HPDE6-E6E7 (cell line): ENCODE data around the gene MT1M.
"Not testable (repeated sequence)": the region's sequence is repeated elsewhere in the genome, so short reads cannot be mapped to it uniquely, and the experiment has no call there.

Experiments
- DNase-seq: peaks from one replicate; pipeline ENCODE4 v3.0.0; 2011; ENCODE audit warnings: missing footprints; ENCODE audit errors: extremely low spot score

MT1M gene

DNA sequence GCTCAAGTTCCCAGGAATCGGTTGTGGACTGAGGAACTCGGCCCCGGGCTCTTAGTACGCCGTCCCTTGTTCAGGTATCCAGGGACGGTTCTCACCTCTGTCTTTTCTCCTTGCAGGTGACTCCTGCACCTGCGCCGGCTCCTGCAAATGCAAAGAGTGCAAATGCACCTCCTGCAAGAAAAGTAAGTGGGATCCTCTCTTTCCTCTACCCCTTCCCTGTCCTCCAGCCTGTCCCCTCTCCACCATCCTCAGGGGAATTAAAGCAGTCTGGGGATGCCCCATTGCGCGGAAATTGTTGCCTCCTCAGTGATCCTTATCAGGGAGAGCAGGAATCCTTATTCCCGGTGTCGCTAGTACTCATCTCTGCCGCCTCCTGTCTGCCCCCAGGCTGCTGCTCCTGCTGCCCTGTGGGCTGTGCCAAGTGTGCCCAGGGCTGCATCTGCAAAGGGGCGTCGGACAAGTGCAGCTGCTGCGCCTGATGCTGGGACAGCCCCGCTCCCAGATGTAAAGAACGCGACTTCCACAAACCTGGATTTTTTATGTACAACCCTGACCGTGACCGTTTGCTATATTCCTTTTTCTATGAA is 23.5 kb upstream of the MT1M start:
- DNase-seq, result no peak

DNA sequence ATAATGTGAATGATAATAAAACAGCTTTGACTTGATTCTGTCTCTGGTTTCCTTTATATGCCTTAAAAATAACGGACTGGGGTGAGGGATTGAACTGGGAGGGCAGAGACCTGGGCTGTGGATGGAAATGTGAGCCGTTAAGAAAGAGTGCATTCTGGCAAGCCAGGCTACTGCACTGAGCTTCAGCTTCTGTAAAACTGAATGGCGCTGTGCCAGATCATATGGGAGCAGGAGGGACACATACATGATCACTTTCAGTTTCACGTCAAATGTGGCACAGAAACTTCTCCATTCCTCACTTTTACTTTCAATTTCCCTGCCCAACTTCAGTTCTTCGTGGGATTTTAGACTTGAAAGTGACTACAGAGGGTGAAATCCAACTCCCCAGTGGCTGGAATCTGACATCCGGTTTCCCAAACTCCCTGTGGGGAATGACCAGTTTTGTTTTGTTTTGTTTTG is 23.0 kb upstream of the MT1M start:
- DNase-seq, result peak; percentile 71

DNA sequence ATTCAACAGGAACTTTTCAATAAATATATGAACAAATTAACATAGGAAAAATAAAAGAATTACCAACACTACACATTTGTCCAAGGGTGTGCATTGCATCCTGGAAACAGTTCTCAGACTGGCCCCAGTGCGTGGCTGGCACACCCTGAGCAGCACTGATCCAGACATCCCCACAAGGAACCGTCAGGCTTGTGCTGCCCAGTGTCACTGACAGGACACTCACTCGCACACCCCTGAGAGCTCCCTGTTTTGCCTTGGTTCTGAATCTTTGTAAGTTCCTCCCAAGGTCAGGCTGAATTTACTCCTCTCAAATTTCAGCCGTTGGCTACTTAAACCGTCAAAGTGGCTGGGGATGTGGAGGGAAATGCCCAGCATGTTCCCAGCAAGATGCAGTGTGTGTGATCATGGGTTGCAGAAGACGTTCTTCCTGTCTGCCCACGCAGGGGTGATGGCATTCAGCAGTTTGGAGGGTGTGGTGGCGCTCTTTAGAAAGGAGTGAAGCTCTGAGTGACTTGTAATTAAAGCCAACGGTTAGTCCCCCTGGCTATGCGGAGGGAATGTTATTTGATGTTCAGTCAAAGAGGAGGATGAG is 22.3 kb upstream of the MT1M start:
- DNase-seq, result peak; percentile 49

DNA sequence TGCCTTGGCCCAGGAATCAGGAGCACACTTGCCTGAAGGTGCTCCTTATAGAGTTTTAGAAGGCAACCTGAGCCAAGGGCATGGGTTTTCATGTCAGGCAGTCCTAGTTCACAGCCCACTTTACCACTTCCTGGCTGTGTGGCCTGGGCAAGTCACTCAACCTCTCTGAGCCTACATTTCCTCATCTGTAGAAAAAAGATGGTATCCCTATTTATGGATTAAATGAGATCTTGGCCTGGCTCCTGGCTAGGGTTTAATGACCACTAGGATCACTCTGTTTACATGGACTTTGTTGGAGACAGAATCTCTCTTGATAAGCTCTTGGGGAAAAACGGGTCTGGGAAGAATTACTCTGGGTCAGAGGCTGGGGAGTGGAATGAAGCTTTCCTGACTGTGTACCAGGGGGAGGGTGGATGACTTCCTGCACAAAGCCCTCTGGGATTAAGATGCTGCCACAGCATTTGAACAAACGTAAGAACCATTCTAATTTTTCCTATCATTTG is 21.8 kb upstream of the MT1M start:
- DNase-seq, result no peak

DNA sequence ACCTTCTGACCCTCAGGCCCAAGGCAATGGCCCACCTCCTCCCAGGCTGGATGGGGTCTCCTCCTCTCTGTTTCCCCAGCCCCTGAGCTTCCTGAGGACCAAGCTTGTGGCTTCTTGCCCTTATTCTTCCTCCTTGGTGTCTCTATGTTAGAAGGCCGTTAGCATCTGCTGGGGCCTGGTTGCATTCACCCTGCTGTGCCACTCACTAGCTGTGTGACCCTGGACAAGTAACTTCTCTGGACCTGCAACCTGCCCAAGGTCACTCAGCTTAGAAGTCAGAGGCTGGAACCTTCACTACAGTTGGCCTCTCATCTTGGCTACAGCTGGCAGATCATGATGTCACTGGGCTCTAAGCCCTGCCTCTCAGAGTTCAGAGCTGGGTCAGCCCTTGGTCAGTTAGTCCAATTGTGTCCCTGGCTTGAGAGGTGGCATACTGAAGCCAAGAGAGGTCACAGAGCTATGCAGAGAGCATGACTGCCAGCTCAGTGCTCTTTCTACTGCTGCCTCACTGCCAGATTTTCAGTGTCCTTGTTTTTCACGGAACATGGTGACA is 21.1 kb upstream of the MT1M start:
- DNase-seq, result no peak

DNA sequence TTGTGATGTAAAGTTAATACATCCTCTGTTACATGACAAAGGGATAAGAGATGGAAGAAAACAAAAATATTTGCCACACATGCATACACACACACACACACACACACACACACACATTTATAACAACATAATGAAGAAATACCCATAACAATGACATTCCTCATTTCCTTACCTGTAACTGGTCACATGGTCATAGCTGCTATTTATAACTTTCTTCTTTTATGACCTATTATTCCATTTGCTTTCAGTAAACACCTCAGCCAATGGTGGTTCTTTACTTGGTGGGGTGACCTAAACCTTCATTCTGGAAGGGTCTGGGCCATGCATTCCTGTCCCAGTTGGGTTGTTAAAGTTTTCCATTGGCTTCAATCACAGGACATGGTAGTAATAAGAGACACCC is 18.8 kb upstream of the MT1M start:
- DNase-seq, result no peak

DNA sequence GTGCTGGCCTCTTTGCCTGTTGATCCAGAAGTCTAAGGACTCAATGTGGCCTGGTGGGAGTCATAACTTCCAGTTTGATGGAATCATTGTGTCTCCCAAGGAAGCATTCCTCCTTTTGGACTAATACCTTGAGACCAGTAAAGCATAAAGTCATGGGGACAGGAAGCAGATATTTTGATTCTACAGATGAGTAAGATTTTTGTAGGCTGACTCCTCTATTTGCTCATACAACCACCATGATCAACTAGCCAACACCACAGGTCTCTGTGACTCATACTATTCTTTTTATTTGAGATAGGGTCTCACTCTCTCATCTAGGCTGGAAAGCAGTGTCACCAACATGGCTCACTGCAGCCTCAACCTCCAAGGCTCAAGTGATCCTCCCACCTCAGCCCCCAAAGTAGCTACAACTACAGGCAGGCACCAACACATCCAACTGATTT is 17.9 kb upstream of the MT1M start:
- peak; percentile 48 for DNase-seq

DNA sequence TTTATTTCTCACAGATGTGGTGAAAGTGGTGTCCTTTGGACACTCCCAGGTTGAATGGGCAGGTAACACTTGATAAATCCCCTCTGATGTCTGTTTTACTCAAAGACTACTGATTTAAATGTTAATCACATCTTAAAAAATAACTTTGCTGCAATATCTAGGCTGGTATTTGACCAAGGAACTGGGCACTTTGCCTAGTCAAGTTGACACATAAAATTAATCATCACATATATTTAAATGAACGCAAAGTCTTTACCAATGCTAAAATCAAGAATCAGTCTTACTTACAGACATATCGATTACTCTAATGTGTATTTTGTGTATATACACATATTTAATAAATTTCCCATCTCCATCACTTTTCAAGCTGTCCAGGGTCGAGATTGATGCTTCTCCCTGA is 17.1 kb upstream of the MT1M start:
- no peak for DNase-seq

DNA sequence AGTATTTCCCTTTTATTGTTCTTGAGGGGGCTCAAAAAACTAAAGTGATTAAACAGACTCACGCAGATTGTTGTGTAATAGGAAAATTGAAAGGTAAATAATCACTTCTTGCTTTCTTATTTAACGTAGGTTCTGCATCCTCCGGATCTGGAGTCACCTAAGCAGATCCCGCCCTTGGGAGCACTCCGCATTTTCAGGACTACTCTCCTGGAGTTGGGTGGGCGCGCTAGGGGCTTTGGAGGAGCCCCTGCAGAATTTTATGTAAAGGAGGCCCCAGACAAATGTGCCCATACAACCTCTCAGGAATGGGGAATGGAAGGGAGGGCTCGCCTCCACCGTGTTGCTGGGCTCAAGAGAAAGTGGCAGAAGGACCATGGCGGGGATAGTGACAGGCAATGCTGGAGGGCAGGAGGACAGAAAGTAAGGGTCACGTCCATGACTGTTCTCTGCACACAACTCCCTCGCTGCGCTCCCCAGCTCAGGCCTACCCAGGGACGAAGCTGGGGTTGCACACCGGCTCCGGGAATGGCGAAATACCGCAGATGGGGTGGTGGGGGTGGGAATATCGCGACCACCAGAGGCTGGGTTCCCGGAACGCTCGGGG is 15.7 kb upstream of the MT1M start:
- DNase-seq, result no peak

DNA sequence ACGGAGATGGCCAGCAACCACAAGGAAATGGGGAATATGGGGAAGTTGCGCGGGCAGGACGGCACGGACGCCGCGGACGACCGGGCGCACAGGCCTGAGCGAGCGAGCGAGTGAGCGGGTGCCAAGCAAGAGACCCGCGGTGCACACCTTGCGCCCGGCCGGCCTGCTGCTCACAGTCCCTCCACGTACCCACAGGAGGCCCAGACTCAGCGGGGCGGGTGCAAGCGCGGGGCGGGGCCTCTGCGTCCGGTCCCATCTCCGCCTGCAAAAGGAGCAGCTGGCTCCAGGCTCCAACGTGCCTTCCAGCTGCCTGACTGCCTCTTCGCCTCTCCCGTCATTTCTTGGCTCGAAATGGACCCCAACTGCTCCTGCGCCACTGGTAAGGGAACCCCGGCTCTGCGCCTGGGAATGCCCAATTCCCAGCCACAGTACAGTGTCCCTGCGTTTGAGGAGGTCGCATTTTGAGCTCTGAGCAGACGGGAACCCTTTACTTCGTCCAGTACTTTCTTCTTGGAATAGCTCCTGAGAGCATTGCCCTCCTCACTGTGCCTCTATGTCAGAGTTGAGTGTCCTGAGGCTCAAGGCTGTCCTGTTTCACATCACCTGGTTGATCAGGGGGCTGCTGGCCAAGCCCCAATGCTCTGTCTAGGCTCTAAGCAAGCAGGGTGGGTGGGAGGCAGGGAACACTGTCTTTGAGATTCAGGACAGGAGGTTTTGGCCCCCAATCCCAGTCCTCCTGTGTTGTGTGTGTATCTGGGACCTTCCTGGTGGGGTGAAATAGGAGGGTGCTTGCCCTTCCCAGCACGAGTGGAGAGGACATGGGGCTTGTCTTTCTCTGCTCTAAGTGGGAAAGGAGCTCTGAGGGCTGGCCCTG is 15.0 kb upstream of the MT1M start:
- DNase-seq, result no peak

DNA sequence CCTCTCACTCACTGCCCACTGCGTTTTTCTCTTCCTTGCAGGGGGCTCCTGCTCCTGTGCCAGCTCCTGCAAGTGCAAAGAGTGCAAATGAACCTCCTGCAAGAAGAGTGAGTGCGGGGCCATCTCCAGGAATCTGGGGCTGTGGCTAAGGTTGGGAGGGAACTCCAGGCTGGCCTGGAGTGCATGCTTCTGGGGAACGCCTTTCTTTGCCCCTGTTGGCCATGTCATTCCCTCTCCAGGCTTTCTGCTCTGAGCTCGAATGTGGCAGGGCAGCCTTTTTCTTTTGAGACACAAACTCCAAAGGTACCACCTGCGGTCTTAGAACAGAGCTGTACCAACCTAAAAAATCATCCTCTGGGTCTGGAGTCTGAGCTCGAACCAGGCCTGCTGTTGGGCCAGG is 14.3 kb upstream of the MT1M start:
- DNase-seq, result no peak

DNA sequence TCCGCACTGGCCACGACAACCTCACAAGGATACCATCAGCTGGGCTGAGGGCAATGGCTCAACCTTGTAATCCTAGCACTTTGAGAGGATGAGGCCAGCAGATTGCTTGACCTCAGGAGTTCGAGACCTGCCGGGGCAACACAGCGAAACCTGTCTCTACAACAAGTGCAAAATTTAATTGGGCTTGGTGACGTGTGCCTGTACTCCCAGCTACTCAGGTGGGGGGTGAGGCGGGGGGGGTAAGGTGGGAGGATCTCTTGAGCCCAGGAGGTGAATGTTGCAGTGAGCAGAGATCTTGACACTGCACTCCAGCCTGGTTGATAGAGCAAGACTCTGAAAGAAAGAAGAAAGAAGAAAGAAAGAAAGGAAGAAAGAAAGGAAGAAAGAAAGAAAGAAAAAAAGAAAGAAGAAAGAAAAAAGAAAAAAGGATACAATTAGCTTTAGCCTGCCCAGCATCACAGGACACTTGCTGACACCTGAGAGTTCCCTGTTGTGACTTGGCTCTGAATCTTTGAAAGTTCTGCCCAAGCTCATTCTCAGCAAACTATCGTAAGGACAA is 12.0 kb upstream of the MT1M start:
- no peak for DNase-seq

DNA sequence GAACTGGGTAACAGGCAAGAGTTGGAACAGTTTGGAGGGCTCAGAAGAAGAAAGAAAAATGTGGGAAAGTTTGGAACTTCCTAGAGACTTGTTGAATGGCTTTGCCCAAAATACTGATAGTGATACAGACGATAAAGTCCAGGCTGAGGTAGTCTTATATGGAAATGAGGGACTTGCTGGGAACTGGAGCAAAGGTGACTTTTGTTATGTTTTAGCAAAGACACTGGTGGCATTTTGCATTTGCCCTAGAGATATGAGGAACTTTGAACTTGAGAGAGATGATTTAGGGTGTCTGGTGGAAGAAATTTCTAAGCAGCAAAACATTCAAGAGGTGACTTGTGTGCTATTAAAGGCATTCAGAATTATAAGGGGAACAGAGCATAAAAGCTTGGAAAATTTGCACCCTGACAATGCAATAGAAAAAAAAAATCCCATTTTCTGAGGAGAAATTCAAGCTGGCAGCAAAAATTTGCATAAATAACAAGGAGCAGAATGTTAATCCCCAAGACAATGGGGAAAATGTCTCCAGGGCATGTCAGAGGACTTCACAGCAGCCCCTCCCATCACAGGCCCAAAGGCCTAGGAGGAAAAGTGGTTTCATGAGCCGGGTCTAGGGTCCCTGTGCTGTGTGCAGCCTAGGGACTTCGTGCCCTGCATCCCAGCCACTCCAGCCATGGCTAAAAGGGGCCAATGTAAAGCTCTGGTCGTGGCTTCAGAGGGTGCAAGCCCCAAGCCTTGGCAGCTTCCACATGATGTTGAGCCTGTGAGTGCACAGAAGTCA is 10.6 kb upstream of the MT1M start:
- DNase-seq, result not testable (repeated sequence)

DNA sequence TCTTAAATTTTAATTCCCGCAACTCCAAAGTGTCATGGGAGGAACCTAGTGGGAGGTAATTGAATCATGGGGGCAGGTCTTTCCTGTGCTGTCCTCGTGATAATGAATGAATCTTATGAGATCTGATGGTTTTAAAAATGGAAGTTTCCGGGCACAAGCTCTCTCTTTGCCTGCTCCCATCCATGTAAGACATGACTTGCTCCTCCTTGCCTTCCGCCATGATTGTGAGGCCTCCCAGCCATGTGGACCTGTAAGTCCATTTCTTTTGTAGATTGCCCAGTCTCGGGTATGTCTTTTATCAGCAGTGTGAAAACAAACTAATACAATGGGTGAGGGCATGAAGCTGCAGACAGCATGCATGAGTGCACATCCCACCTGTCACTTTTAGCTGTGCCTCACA is 9.3 kb upstream of the MT1M start:
- DNase-seq, result not testable (repeated sequence)

DNA sequence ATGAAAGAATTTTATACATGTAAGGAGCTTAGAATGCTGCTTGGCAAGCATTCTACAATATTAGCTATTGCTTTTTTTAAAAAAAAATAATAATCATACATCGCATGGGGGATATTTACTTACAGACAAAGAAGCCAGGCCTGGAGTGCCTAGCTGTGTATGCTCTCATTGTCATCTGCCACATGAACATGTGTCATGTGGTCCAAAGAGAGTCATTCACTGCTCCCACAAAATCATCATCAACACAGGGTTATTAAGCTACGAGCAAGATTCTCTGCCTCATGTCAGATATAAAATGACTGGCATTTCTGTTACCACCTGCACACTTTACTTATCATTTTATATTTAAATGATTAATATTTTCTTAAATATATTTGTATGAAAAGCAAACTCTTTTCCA is 8.8 kb upstream of the MT1M start:
- DNase-seq, result no peak

DNA sequence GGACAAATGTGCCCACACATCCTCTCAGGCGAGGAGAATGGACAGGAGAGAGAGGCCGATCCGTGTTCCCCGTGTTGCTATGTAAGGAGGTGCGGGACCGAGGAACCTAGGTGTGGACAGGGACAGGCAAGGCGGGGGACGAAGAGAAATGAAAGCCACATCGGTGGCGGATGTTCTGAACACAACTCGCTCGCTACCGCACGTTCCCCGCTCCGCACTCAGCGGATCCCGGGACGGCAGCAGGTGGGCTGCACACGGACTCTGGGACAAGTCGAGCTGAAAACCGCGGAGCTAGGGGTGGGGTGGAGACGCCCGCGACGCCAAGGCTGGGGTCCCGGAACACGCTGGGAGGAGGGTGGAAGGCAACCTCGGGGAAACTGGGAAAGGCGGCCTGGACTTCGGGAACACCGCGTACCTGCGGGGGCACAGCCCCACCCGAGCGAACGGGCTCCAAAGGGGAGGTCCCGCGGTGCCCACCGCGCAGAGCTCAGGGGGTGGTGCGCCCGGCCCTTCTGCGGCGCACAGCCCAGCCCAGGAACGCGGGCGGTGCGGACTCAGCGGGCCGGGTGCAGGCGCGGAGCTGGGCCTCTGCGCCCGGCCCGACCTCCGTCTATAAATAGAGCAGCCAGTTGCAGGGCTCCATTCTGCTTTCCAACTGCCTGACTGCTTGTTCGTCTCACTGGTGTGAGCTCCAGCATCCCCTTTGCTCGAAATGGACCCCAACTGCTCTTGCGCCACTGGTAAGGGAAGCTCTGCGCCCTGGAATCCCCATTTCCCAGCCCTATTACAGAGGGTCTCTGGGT is 7.1 kb upstream of the MT1M start, which contains the start of gene MT1E:
MT1E (plus strand) TSS at position 642 of the 803 bp plus-strand sequence; CDS start at position 713, 71 bp downstream.
- DNase-seq, result peak; percentile 86

DNA sequence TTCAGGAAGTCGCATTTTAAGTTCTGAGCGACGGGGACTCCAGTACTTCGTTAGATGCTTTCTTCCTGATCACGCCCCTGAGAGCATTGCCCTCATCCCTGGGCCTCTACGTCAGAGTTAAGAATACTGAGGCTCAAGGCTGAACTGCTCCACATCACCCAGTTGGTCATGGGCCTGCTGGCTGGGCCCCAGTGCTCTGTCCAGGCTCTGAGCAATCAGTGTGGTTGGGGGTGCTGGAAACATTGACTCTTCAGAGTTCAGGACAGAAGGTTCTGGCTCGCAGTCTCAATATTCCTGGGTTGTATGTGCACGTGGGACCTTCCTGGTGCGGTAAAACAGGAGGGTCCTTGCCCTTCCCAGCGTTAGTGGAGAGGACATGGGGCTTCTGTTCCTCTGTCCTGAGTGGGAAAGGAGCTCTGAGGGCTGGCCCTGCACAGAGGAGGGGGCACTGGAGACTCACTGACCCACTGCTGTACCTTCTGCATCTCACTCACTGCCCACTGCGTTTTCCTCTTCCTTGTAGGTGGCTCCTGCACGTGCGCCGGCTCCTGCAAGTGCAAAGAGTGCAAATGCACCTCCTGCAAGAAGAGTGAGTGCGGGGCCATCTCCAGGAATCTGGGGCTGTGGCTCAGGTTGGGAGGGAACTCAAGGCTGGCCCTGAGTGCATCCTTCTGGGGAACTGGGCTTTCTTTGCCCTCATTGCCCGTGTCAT is 6.4 kb upstream of the MT1M start:
- DNase-seq, result peak; percentile 32

DNA sequence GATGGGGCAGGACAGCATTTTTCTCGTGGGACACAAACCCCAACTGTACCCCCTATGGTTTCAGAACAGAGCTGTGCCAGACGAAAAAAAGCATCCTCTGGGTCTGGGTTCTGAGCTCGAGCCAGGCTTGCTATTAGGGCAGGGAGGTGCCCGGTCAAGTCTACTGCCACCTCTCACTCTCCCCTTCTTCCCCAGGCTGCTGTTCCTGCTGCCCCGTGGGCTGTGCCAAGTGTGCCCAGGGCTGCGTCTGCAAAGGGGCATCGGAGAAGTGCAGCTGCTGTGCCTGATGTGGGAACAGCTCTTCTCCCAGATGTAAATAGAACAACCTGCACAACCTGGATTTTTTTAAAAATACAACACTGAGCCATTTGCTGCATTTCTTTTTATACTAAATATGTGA is 5.8 kb upstream of the MT1M start:
- DNase-seq, result no peak
